B cell (primary cell): Measurements from ENCODE around the gene TRIM50. TPM values are rescaled to one million over a fixed set of nuclear protein-coding genes. Genes with fewer than 3 reads are reported as not detected.
A peak's percentile ranks its signal among the peaks of the same experiment; 100 is the strongest.
"Not testable (repeated sequence)": the region's sequence is repeated elsewhere in the genome, so short reads cannot be mapped to it uniquely, and the experiment has no call there.

Experiments
- ATAC-seq: fragments of 200-7000 bp; cut with Tn5 transposase; one replicate; pipeline ENCODE4 v1.10.0; 2021; ENCODE audit warnings: low read depth, mild to moderate bottlenecking, moderate number of reproducible peaks, moderate library complexity
- CTCF ChIA-PET: fragments of 350-600 bp; sonication (Branson Sonifier 250); formaldehyde crosslinking; loops from one replicate; lab custom pipeline; 2021; ENCODE audit warnings: antibody characterized with exemption, inconsistent platforms; lab: Charles Lee
- POLR2A ChIA-PET: fragments of 350-600 bp; sonication (Branson Sonifier 250); formaldehyde crosslinking; loops from one replicate; lab custom pipeline; 2021; ENCODE audit warnings: antibody characterized with exemption; lab: Charles Lee
- DNase-seq: peaks from one replicate; pipeline ENCODE4 v3.0.0; 2013
- H2AFZ ChIP-seq: 2 replicates; pipeline ENCODE4 v1.6.1; 2012; ENCODE audit warnings: mild to moderate bottlenecking, low read depth, low read length; ENCODE audit not compliant: insufficient read depth, poor library complexity, severe bottlenecking
- H3K27ac ChIP-seq, 2 donors: 1 replicate in 1 of 2; 2 replicates in 1 of 2; pipeline ENCODE4 v1.5.1; 2012 to 2013; ENCODE audit warnings: low read length in 2 of 2, mild to moderate bottlenecking in 2 of 2, moderate library complexity in 1 of 2
- H3K27me3 ChIP-seq, 4 experiments: fragments of 200-600 bp in 1 of 4; sonication (generic) in 1 of 4; replicated peaks in 1 of 4; 1 replicate in 2 of 4; 2 replicates in 2 of 4; pipeline versions ENCODE4 v1.6.1 to v1.7.0; 2013 to 2016; ENCODE audit warnings: low read length in 3 of 4, mild to moderate bottlenecking in 2 of 4, mixed read lengths in 1 of 4, moderate library complexity in 1 of 4; ENCODE audit not compliant: insufficient read depth in 4 of 4, control insufficient read depth in 3 of 4; ENCODE audit errors: control extremely low read depth in 1 of 4
- H3K36me3 ChIP-seq, 2 experiments: replicated peaks in 1 of 2; 1 replicate in 1 of 2; 2 replicates in 1 of 2; pipeline versions ENCODE4 v1.6.1 to v1.7.1; 2013; ENCODE audit warnings: low read length in 1 of 2; ENCODE audit not compliant: insufficient read depth in 2 of 2, control insufficient read depth in 1 of 2; ENCODE audit errors: control extremely low read depth in 1 of 2, extremely low read depth in 1 of 2
- H3K4me1 ChIP-seq, 2 donors: fragments of 200-600 bp in 1 of 2; sonication (generic) in 1 of 2; 1 replicate in 1 of 2; 2 replicates in 1 of 2; pipeline versions ENCODE4 v1.5.1 to v1.6.1; 2013 to 2017; ENCODE audit warnings: low read length in 2 of 2; ENCODE audit not compliant: control insufficient read depth in 2 of 2, insufficient read depth in 2 of 2
- H3K4me2 ChIP-seq: replicated peaks from 2 replicates; pipeline ENCODE3; 2012; ENCODE audit warnings: mild to moderate bottlenecking, low read depth, low read length; ENCODE audit not compliant: poor library complexity, severe bottlenecking
- H3K4me3 ChIP-seq, 5 experiments: fragments of 200-600 bp in 1 of 5; sonication (generic) in 1 of 5; 1 replicate in 3 of 5; 2 replicates in 2 of 5; pipeline versions ENCODE4 v1.5.1 to v1.7.0; 2011 to 2016; ENCODE audit warnings: low read length in 4 of 5, mild to moderate bottlenecking in 4 of 5, low read depth in 2 of 5, control low read depth in 1 of 5, moderate library complexity in 1 of 5; ENCODE audit not compliant: insufficient read depth in 1 of 5; ENCODE audit errors: control extremely low read depth in 1 of 5, extremely low read depth in 1 of 5
- H3K79me2 ChIP-seq: fragments of 200-600 bp; sonication (generic); one replicate; pipeline ENCODE4 v1.6.0; 2016; ENCODE audit warnings: low read length; ENCODE audit not compliant: control insufficient read depth, insufficient read depth
- H3K9ac ChIP-seq: fragments of 200-600 bp; sonication (generic); 2 replicates; pipeline ENCODE4 v1.6.1; 2017; ENCODE audit warnings: mild to moderate bottlenecking, low read length, moderate library complexity
- H3K9me3 ChIP-seq, 3 donors: one replicate each; pipeline versions ENCODE4 v1.6.1 to v1.7.1; 2013; ENCODE audit warnings: low read length in 2 of 3; ENCODE audit not compliant: control insufficient read depth in 2 of 3, insufficient read depth in 1 of 3; ENCODE audit errors: control extremely low read depth in 1 of 3
- H4K20me1 ChIP-seq: 2 replicates; pipeline ENCODE4 v1.6.0; 2012; ENCODE audit warnings: mild to moderate bottlenecking, low read length; ENCODE audit not compliant: insufficient read depth, control insufficient read depth, poor library complexity, severe bottlenecking
- H3K27ac Mint-ChIP-seq: one replicate; pipeline ENCODE4 v1.8.0; 2021; ENCODE audit warnings: mixed read lengths
- H3K27me3 Mint-ChIP-seq: one replicate; pipeline ENCODE4 v1.8.0; 2021; ENCODE audit warnings: mixed read lengths
- H3K4me1 Mint-ChIP-seq: one replicate; pipeline ENCODE4 v1.8.0; 2021; ENCODE audit warnings: mixed read lengths
- H3K4me3 Mint-ChIP-seq: one replicate; pipeline ENCODE4 v1.8.0; 2021; ENCODE audit warnings: mixed read lengths
- H3K9me3 Mint-ChIP-seq: one replicate; pipeline ENCODE4 v1.8.0; 2022; ENCODE audit warnings: mixed read lengths; ENCODE audit not compliant: insufficient read depth
- WGBS: methylation state at CpG from one replicate; pipeline ENCODE4 v1.1.5; 2013; ENCODE audit warnings: missing lambda C conversion rate; ENCODE audit not compliant: insufficient coverage; 5-methylcytosine and 5-hydroxymethylcytosine counted together
- intact Hi-C: fragments of 100-400 bp; cut with micrococcal nuclease; formaldehyde crosslinking; loops from one replicate; pipeline ENCODE4 v1.10.0; 2022
- polyA plus RNA-seq: library from polyadenylated mRNA; depleted of rRNA; stranded (reverse); fragments of >200 nt; gene quantifications from 2 replicates; pipeline ENCODE4 v1.2.3, GENCODE V29; 2012
- total RNA-seq, 2 donors: library from RNA; stranded (reverse); fragments of 120-200 nt in 1 of 2; gene quantifications; 1 replicate in 1 of 2; 2 replicates in 1 of 2; pipeline versions ENCODE4 v1.2.3 to v1.2.4, GENCODE V29; 2013 to 2022

The TRIM50 gene
- total and polyA plus RNA-seq, 2 donors (not counting 1 experiment from before 2014, with no cell fraction given) = not detected

GRCh38 chr7:73301108-73301507, 26.8 kb downstream of the TRIM50 start:
- H3K36me3 ChIP-seq = peaks cover 0 to 23% of the 10 kb centered on the region in 2 experiments
- H3K9me3 ChIP-seq, H3K4me1 Mint-ChIP-seq, H2AFZ ChIP-seq, DNase-seq, CTCF ChIA-PET, H3K4me3 Mint-ChIP-seq, H3K4me2 ChIP-seq, H3K27me3 ChIP-seq, H3K9me3 Mint-ChIP-seq, H3K27ac ChIP-seq, POLR2A ChIA-PET, intact Hi-C loops, H4K20me1 ChIP-seq, H3K79me2 ChIP-seq, H3K4me3 ChIP-seq, H3K27ac Mint-ChIP-seq, H3K9ac ChIP-seq, H3K27me3 Mint-ChIP-seq, H3K4me1 ChIP-seq: not testable (repeated sequence)
- no CpG with 5 or more reads among the region's 14 CpGs for WGBS
- peak; percentile 24 for ATAC-seq

- H3K9ac ChIP-seq, H3K4me1 Mint-ChIP-seq, H3K79me2 ChIP-seq, H3K4me3 Mint-ChIP-seq, H3K27me3 Mint-ChIP-seq, DNase-seq, H3K27me3 ChIP-seq, H2AFZ ChIP-seq, H3K27ac ChIP-seq, POLR2A ChIA-PET, intact Hi-C loops, H3K4me3 ChIP-seq, H3K4me2 ChIP-seq, CTCF ChIA-PET, H3K4me1 ChIP-seq, H3K9me3 Mint-ChIP-seq, H4K20me1 ChIP-seq, H3K27ac Mint-ChIP-seq, H3K9me3 ChIP-seq, ATAC-seq: not testable (repeated sequence)
- peaks cover 0 to 14% of the 10 kb centered on the region in 2 experiments for H3K36me3 ChIP-seq
- WGBS = 39% methylated on average over 6 of the region's 12 CpGs
These were observed 28.1 kb downstream of the TRIM50 start for GRCh38 chr7:73299812-73300211.

- H3K27ac ChIP-seq, H3K4me3 Mint-ChIP-seq, H3K9me3 ChIP-seq, CTCF ChIA-PET, H3K79me2 ChIP-seq, H3K27ac Mint-ChIP-seq, H3K4me3 ChIP-seq, H4K20me1 ChIP-seq, H3K4me1 ChIP-seq, POLR2A ChIA-PET, H3K36me3 ChIP-seq, H3K9ac ChIP-seq, DNase-seq, H3K27me3 Mint-ChIP-seq, H2AFZ ChIP-seq, H3K4me1 Mint-ChIP-seq, H3K9me3 Mint-ChIP-seq, ATAC-seq, intact Hi-C loops, H3K27me3 ChIP-seq, H3K4me2 ChIP-seq: not testable (repeated sequence)
- WGBS = 92% methylated on average over 2 of the region's 27 CpGs
These were observed 30.2 kb downstream of the TRIM50 start for GRCh38 chr7:73297706-73298105.

GRCh38 chr7:73297235-73297634, 30.6 kb downstream of the TRIM50 start:
- H3K4me1 Mint-ChIP-seq, H3K4me1 ChIP-seq, H2AFZ ChIP-seq, ATAC-seq, DNase-seq, H3K9ac ChIP-seq, H3K27me3 Mint-ChIP-seq, H3K4me3 Mint-ChIP-seq, H3K36me3 ChIP-seq, intact Hi-C loops, H3K4me3 ChIP-seq, CTCF ChIA-PET, POLR2A ChIA-PET, H3K27ac Mint-ChIP-seq, H3K4me2 ChIP-seq, H4K20me1 ChIP-seq, H3K79me2 ChIP-seq, H3K27me3 ChIP-seq, H3K9me3 ChIP-seq, H3K9me3 Mint-ChIP-seq, H3K27ac ChIP-seq: not testable (repeated sequence)
- WGBS = no CpG with 5 or more reads among the region's 13 CpGs
